Measurements from ENCODE around the gene SND1.

DNA sequence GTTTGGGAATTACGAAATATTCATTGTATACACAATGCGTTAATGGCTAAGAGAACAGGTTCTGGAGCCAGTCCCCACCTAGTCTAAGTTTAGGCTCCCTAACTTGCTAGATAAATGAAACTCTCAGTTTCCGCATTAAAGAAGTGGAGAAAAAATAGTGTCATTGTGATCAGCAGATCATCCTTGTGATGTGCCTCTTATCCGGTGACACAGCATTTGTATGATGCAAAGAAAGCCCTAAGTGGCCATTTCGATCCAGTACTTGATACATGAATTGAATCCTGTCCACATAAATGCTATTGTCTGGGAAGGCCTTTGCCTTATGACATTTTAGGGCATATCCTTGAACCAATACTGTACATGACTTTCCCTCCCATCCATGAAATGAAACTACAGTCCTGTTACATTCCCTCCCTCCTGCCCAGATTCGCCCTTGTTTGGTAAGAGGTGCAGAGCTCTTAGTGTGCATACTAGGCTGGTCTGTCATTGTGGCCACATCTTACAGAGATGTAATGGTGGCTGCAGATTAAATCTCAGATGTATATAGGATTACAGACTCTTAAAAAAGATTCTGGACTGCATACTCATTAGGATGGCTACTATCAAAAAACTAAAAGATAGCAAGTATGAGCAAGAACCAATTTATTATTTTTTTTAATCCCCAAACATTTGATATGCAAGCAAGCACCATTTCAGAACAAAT, 298.4 kb downstream of the SND1 start:
- TF ChIP-seq, protein P1, sequence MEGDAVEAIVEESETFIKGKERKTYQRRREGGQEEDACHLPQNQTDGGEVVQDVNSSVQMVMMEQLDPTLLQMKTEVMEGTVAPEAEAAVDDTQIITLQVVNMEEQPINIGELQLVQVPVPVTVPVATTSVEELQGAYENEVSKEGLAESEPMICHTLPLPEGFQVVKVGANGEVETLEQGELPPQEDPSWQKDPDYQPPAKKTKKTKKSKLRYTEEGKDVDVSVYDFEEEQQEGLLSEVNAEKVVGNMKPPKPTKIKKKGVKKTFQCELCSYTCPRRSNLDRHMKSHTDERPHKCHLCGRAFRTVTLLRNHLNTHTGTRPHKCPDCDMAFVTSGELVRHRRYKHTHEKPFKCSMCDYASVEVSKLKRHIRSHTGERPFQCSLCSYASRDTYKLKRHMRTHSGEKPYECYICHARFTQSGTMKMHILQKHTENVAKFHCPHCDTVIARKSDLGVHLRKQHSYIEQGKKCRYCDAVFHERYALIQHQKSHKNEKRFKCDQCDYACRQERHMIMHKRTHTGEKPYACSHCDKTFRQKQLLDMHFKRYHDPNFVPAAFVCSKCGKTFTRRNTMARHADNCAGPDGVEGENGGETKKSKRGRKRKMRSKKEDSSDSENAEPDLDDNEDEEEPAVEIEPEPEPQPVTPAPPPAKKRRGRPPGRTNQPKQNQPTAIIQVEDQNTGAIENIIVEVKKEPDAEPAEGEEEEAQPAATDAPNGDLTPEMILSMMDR (conservative IDR thresholded peaks at IDR 0.05 in 1 of 2, IDR thresholded peaks at IDR 0.05 in 1 of 2; ENCODE audit: low read depth in 1 of 2, low read length in 2 of 2): no peak
- no peak for TF ChIP-seq EZH2 (IDR thresholded peaks at IDR 0.05; ENCODE audit: low read length, missing control alignments)
